HCEC 1CT (cell line): Measurements from ENCODE around the gene PCDHA12.
"Not testable (repeated sequence)": the region's sequence is repeated elsewhere in the genome, so short reads cannot be mapped to it uniquely, and the experiment has no call there.

Source experiments
- DNase-seq: peaks from one replicate; pipeline ENCODE4 v3.0.0-alpha.2; 2017

The PCDHA12 gene

GRCh38 chr5:140857177-140857986, 17.7 kb upstream of the PCDHA12 start:
- DNase-seq: no peak

GRCh38 chr5:140857987-140858240, 17.2 kb upstream of the PCDHA12 start:
- DNase-seq: no peak

- no peak for DNase-seq
Measured at GRCh38 chr5:140862441-140863295, 12.4 kb upstream of the PCDHA12 start.

- no peak for DNase-seq
Measured at GRCh38 chr5:140868721-140869554, 6.2 kb upstream of the PCDHA12 start, which contains the start of gene PCDHA11. Gene PCDHA11 (plus strand): TSS chr5:140868957. CDS start chr5:140869104, 147 bp downstream.

DNA sequence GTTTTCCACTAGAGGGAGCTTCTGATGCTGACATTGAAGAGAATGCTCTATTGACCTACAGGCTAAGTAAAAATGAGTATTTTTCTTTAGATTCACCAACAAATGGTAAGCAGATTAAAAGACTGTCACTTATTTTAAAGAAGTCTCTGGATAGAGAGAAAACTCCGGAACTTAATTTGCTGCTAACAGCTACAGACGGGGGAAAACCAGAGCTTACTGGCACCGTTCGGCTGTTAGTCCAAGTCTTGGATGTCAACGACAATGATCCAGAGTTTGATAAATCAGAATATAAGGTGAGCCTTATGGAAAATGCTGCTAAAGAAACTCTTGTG, 5.6 kb upstream of the PCDHA12 start:
- no peak for DNase-seq

GRCh38 chr5:140870221-140871201, 4.6 kb upstream of the PCDHA12 start:
- DNase-seq: no peak

DNA sequence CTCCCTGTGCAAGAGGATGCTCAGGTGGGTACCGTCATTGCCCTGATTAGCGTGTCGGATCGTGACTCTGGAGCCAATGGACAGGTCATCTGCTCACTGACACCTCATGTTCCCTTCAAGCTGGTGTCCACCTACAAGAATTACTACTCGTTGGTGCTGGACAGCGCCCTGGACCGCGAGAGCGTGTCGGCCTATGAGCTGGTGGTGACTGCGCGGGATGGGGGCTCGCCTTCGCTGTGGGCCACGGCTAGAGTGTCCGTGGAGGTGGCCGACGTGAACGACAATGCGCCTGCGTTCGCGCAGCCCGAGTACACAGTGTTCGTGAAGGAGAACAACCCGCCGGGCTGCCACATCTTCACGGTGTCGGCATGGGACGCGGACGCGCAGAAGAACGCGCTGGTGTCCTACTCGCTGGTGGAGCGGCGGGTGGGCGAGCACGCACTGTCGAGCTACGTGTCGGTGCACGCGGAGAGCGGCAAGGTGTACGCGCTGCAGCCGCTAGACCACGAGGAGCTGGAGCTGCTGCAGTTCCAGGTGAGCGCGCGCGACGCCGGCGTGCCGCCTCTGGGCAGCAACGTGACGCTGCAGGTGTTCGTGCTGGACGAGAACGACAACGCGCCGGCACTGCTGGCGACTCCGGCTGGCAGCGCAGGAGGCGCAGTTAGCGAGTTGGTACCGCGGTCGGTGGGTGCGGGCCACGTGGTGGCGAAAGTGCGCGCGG, 1.6 kb downstream of the PCDHA12 start:
- not testable (repeated sequence) for DNase-seq

GRCh38 chr5:140877262-140877581, 2.1 kb downstream of the PCDHA12 start:
- no peak for DNase-seq

DNA sequence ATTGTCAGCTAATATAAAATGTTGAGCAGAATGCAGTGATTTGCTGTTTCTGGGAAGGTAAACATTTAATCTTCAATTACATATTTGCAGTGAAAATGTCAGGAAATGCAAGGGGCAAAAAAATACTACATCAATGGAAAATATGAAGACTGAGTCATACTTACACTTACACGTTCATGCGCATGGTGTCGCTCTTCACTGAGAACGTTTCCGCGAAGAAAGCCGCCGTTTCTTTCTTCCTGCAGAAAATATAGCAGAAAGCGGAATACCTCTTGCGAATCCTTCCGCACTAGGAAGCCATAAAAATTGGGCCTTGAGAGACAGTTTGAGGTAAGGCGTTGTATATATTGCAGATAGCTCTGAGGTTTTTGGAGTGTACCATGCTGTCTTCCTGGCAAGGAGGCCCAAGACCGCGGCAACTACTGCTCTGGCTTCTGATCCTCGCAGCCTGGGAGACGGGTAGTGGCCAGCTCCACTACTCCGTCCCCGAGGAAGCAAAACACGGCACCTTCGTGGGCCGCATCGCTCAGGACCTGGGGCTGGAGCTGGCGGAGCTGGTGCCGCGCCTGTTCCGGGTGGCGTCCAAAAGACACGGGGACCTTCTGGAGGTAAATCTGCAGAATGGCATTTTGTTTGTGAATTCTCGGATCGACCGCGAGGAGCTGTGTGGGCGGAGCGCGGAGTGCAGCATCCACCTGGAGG, 6.9 kb downstream of the PCDHA12 start, which contains the start of gene PCDHA13:
Gene PCDHA13, plus strand, starts transcription at position 236 of the 702 bp plus-strand sequence. Its CDS starts 145 bp downstream, at position 381.
- DNase-seq: no peak

- no peak for DNase-seq
Measured at GRCh38 chr5:140882591-140882899, 7.4 kb downstream of the PCDHA12 start.

DNA sequence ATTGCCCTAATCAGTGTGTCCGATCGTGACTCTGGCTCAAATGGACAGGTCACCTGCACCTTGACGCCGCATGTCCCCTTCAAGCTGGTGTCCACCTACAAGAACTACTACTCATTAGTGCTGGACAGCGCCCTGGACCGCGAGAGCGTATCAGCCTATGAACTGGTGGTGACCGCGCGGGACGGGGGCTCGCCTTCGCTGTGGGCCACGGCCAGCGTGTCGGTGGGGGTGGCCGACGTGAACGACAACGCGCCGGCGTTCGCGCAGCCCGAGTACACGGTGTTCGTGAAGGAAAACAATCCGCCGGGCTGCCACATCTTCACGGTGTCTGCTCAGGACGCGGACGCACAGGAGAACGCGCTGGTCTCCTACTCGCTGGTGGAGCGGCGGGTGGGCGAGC, 8.3 kb downstream of the PCDHA12 start:
- DNase-seq: no peak

- DNase-seq: no peak
Measured at GRCh38 chr5:140883927-140884697, 9.0 kb downstream of the PCDHA12 start.

DNA sequence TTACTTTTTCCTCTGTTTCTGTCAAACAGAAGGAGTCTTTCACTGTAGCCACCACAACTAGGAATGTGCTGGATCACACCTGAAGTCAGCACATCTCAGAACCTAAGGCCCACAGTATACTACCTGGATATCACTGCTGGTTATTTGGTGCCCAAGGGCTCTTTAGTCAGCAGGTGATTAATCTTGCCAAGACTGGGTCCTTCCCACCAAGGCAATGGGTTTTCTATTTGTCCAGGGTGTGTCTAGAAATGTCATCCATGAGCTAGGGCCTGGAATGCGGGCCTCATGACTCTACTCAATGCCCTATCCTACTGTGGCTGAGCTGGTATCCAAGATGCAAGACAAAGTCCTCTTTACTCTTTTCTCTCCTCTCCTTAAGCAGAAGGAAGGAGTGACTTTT, 41.2 kb downstream of the PCDHA12 start:
- DNase-seq: no peak

DNA sequence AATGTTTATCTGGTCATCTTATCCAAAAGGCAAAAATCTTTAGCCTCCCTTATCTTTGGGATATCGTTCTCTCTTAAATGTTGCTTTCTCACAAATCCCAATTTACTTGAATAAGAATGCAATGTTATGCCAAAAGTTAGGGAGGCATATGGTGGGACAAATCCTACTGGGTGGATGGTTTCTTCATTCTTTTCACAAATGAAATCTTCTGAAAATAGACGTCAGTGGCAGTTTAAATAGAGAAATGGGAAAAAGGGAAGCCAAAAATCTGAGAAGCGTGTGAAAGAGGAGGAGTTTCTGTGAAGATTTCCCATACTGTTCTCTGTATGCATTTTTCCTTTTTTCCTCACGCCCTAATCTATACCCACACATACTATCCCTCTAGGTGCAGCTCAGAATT, 48.5 kb downstream of the PCDHA12 start:
- no peak for DNase-seq

- DNase-seq: no peak
Measured at GRCh38 chr5:140925806-140926442, 50.8 kb downstream of the PCDHA12 start, which contains the start of gene PCDHAC1. Gene PCDHAC1 (plus strand): TSS chr5:140926299. CDS start chr5:140926893, 594 bp downstream.

DNA sequence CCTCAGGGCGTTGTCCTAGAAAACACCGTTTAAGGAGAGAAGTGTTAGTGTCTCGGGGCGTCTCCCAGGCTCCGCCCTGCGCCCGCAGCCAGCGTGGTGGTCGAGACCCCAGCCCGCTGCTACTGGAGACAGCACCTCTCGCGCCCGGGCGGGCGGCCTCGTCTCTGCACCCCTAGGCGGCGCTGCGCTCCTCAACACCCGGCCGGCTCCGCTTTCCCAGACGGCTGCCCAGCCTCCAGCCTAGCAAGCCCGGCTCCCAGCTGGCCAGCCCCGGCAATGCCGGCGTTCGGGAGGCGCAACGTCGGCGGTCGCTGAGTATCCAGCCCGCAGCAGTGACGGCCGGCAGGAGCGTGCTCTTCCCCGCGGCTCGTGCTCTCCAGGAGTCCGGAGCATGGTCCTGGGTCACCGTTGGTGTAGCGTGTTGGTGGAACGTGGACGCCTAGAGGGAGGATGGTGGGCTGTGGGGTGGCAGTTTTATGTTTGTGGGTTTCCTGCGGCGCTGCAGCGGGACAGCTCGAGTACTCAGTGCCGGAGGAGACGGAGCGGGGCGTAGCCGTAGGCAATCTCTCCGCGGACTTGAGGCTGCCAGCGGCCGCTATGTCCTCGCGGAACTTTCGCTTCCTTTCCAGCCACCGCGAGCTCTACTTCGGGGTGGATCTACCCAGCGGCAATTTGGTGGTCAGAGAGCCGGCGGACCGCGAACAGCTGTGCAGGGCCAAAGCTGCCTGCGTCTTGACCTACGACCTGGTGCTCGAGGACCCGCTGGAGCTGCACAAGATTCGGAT, 51.5 kb downstream of the PCDHA12 start:
- no peak for DNase-seq

DNA sequence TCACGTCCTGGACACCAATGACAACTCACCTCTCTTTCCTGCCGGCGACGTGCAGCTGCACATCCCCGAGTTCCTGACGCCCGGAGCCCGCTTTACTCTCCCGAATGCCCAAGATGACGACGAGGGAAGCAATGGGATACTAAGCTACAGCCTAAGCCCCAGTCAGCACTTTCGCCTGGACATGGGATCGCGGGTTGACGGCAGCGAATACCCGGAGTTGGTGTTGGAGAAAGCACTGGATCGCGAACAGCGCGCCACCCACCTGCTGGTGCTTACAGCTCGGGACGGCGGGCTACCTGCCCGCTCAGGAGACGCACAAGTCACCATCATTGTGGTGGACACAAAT, 52.1 kb downstream of the PCDHA12 start:
- no peak for DNase-seq
